Activated gamma-delta T cell (primary cell): ENCODE measurements around the gene NUDT6.
"Not testable (repeated sequence)": the region's sequence is repeated elsewhere in the genome, so short reads cannot be mapped to it uniquely, and the experiment has no call there.

Experiments
- DNase-seq: peaks from one replicate; lab custom pipeline; 2025; lab: John Stamatoyannopoulos, UW

The NUDT6 gene

GRCh38 chr4:122875949-122876348, 46.4 kb downstream of the NUDT6 start:
- no peak for DNase-seq

GRCh38 chr4:122873821-122874593, 48.4 kb downstream of the NUDT6 start:
- DNase-seq: no peak

- no peak for DNase-seq
These were observed 49.3 kb downstream of the NUDT6 start for GRCh38 chr4:122873146-122873545.

GRCh38 chr4:122868235-122868634, 54.2 kb downstream of the NUDT6 start:
- DNase-seq: not testable (repeated sequence)

- no peak for DNase-seq
These were observed 57.0 kb downstream of the NUDT6 start for GRCh38 chr4:122865425-122865824.

GRCh38 chr4:122863639-122864038, 58.8 kb downstream of the NUDT6 start:
- no peak for DNase-seq

GRCh38 chr4:122861172-122861943, 61.0 kb downstream of the NUDT6 start:
- DNase-seq: no peak

GRCh38 chr4:122858705-122859104, 63.7 kb downstream of the NUDT6 start:
- no peak for DNase-seq

- DNase-seq: no peak
These were observed 65.2 kb downstream of the NUDT6 start for GRCh38 chr4:122857160-122857559.

- DNase-seq: no peak
These were observed 67.0 kb downstream of the NUDT6 start for GRCh38 chr4:122855353-122855890.

- no peak for DNase-seq
These were observed 67.7 kb downstream of the NUDT6 start for GRCh38 chr4:122854447-122855352.

GRCh38 chr4:122851568-122851967, 70.8 kb downstream of the NUDT6 start:
- DNase-seq: no peak

- not testable (repeated sequence) for DNase-seq
These were observed 72.6 kb downstream of the NUDT6 start for GRCh38 chr4:122849789-122850188.

GRCh38 chr4:122847931-122848330, 74.5 kb downstream of the NUDT6 start:
- no peak for DNase-seq

GRCh38 chr4:122845760-122846159, 76.6 kb downstream of the NUDT6 start:
- no peak for DNase-seq

- no peak for DNase-seq
These were observed 77.3 kb downstream of the NUDT6 start for GRCh38 chr4:122845066-122845465.

GRCh38 chr4:122844391-122844790, 78.0 kb downstream of the NUDT6 start:
- not testable (repeated sequence) for DNase-seq

GRCh38 chr4:122842984-122843531, 79.3 kb downstream of the NUDT6 start:
- no peak for DNase-seq
